Stimulated activated CD4-positive, alpha-beta T cell treated with anti-CD3 and anti-CD28 coated beads, Interleukin-4, amount 100 ng/mL, for 48 hours (primary cell): ENCODE results near the gene CEBPB.

Source experiments
- DNase-seq, 2 donors: peaks; one replicate each; pipeline ENCODE4 v3.0.0-alpha.2; 2020; ENCODE audit warnings: low read depth in 2 of 2

CEBPB gene

DNA sequence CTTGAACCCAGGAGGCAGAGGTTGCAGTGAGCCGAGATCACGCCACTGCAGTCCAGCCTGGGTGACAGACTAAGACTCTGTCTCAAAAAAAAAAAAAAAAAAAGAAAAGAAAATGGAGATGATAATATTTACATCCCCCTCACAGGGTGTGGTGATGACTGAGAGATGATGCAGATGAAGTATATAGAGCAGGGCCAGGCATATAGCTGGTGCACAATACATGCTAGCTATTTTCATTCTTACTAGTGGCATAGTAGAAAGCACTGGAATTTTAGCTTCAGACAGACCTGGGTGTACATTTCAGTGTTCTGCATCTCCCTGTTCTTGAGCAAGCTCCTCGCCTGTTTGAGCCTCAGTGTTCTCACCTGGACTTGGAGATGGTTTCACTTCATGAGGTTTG, 36.9 kb downstream of the CEBPB start:
- no peak for DNase-seq

DNA sequence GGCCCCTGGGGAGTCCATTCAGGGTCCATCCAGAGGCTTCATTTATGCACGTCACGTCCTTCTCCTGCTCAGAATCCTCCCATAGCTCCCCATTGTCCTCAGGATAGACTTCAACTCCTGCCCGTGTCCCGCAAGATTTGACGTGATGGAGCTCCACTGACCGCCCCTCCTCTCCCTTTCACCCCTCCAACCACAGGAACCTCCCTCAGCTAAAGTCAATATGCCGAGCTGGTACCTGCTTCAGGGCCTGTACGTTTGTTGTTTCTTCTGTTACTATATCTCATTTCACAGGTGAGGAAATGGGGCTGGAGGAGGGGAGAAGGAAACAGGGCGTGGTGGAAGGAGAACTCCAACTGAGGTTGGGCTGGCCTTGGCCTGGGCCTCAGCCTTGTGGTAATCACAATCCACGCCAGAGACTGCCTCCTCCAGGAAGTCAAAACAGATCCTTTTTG, 38.6 kb downstream of the CEBPB start:
- DNase-seq, result no peak

DNA sequence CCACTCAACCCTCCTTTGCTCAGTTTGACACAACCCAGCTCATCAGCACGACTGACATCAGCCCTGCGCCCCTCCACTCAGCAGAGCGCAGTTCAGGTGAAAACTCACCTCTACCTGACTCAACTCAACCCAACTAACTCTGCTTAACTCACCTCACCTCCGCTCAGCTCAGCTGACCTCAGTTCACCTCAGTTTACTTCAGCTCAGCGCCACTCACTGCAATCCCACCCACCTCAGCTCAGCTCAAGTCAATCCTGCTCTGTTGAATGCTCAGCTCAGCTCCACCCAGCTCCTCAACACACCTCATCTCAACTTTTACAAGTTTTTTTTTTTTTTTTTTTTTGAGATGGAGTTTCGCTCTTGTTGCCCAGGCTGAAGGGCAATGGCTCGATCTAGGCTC, 39.6 kb downstream of the CEBPB start:
- no peak for DNase-seq

DNA sequence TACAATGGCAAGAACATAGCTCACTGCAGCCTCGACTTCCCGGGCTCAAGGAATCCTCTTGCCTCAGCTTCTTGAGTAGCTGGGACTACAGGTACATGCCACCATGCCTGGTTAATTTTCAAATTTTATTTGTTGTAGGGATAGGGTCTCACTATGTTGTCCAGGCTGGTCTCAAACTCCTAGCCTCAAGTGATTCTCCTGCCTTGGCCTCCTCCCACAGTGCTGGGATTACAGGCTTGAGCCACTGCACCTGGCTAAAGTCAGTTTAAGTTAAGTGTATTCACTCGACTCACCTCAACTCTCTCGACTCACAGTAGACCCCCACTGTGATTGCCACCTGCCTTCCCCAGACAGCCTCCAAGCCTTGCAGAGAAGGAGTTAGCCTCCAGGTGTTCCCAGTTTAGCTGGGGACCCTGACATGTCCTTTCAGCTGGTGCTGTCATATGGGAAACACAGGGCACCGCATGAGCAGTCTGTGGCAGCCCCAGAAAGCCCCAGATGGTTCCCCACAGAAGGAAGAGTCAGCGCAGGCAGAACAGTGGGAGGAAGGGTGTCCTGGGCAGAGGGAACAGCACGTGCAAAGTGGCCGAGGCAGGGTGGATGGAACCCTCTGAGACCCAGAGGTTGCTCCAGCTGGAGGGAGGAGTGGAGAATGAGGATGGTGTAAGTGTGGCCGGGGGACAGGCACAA, 40.4 kb downstream of the CEBPB start:
- no peak for DNase-seq

DNA sequence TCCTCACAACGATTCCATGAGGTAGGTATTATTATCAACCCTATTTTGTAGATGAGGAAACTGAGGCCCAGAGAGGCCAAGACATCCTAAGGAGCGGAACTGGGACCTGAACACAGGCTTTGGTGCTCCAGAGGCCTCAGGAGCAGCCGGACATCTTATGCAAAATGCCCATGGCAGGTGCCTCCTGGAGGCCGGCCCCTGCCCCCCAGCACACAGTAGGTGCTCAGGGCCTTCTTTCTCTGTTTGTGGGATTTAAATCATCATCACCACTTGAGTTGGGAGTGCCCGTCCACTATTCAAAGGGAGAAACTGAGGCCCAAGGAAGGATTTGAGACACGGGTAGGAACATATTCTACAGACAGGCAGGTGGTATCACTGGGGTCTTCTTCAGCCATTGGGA, 41.2 kb downstream of the CEBPB start:
- DNase-seq, result no peak

DNA sequence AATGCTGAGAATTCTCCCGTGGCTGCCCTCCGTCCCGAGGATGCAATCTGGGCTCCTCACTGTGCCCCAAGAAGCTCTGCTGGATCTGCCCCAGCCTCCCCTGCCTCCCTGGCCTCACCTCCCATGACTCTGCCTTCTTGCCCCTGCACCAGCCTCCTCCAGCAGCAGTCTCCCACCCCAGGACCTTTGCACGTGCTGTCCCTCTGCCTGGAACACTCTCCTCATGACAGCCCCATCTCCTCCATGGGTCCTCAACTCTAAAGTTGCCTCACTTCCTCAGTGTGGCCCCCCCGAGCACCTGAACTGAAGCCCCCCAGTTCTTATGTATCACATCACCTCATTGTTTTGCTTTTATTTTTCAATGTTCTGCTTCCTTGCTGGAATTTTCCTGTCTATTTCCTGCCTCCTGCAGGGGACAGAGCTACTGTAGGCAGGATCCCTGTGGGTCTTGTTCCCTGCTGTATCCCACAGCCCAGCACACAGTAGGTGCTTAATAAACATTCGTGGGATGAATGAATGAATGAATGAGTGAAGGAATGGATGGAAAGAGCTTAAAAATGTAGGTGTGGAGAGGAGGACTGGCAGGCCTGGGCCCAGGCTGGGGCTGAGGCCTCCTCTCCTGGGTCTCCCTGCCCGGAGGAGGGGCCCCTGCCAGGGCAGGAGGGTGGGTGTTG, 42.2 kb downstream of the CEBPB start:
- DNase-seq, result no peak

DNA sequence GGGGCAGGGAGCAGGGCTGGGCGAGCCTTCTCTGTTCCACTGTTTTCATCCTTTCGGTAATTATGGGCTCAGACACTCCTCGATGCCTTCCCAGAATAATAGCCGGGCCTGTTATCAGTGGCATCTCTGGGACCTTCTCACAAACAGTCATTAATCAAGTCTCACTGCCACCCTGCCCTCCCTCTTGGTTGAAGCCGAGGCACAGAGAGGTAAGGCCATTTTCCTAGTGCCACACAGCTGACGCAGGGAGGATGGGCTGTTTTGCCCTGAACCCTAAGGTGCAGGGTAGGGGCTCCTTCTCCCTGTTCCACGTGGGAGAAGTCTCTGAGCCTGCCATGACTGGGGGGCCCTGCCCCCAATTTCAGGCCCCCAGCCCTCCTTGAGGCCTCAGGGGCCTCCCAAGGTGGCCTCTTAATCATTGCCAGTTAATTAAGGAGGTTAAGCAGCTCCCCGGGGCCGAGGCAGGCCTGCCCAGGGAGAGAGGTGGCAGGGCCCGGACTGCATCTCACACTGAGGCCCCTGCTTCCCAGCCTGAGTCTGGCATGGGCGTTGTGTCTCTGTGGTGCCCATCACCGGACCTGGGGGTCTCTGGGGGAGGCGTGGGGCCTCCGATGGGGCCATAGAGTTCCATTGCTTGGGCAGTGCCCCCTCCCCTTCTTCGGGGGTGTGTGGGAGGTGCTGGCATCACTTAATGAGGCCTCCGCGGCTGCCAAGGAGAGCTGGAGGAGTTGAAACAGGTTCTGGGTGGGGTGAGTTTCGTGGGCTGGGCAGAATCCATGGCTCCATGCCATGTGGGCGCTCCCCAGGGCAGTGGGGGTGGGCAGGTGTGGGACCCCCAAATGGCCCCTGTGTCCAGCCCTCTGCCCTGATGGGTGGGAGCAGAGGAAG, 42.9 kb downstream of the CEBPB start:
- DNase-seq, result no peak

DNA sequence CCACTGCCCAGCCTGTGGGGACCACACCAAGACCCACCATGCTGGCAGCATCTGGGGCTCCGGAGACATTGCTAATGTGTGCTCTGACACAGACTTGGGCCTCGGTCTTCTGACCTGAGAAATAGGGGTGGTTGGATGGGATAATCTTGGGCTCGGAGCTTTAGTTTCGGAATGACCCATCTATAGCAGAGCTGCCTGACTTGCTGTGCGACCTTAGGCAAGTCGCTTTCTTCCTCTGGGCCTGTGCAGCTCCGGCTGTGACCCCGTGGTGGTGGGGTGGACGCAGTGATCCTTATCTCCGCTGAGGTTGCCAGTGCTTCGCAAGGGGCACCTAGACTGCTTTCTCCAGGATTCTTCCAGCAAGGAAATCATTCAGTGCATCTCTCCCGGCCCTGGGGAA, 43.7 kb downstream of the CEBPB start:
- no peak for DNase-seq

DNA sequence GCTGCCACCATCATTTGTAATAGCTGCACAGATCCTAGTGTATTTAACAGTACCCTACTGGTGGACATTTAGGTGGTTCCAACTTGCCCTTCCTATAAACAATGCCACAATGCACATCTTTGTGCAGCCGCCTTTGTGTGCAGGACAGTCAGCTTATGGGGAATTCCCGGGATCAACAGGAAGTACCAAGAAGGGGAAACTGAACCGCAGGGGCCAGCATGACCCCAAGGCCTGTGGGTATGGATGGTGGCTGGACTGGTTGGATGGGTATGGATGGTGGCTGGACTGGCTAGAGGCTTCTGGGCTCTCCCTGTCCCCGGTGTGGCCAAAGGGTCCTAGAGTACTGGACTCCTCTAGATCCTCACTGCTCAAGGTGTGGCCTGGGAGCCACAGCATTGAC, 46.7 kb downstream of the CEBPB start:
- DNase-seq, result no peak

DNA sequence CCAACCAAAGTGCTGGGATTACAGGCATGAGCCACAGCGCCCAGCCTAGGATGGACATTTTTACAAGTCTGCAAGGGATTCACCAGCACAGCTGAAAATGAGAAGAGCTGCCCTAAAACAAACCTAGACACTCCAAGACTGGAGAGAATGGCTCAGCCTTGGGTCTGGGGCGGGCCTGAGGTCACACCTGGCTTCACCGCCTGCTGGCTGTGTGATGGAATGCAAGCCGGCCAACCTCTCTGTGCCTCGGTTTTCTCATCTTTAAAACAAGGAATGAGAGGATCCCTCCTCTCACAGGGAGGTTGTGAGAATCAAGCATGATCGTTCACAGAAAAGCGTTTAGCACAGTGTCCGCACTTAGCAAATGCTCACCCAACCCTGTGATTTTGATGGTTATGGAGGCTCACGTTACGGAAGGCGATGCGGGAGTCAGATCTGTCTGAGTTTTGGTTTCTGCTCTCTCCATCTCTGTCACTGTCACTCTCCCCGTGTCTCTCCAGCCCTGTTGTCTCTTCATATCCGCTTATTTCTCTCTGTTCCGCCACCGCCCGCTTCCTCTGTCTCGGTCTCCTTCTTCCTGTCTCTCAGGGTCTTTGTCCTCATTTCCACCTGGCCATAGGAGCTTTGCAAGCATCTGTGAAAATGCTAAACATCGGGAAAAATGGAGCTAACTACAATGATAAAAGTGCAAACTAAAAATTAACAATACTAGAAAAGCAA, 47.6 kb downstream of the CEBPB start:
- DNase-seq, result no peak

DNA sequence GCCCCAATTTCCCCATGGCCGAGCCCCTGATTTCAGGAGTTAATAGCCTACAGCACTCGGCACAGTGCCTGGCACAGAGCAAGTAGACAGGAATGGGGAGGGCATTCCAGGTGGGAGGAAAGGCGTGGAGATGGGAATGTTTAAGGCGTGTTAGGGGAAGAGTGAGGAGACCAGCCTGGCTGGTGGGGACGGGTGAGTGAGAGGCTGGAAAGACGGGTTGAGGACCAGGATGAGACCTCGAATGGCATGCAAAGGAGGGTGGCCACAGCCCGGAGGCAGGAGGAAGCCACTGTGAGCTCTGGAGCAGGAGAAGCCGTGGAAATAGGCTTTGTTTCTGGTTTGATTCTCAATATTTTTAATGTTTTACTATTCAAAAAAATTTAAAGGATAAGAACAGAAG, 49.5 kb downstream of the CEBPB start:
- no peak for DNase-seq

DNA sequence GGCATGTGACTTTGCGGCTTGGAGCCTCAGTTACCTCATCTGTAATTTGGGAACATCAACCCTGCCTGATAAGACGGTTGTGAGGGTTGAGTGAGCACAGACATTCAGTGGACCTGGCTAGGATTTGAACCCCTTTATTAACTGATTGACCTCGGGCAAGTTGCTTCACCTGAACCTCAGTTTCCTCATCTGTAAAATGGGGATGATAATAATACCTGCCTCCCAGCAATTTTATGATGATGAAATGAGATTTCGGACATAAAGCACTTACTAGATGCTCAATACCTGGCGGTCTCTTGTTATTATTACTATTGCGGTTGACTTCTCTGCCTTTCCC, 51.5 kb downstream of the CEBPB start:
- no peak for DNase-seq
